Muscle of leg (tissue), 11 donors: Measurements from ENCODE around the gene TBRG4. TPM values are rescaled to one million over a fixed set of nuclear protein-coding genes. Genes with fewer than 3 reads are reported as not detected.

Experiments
- DNase-seq: peaks from one replicate; pipeline ENCODE4 v3.0.0; 2013
- H3K27ac ChIP-seq: one replicate; pipeline ENCODE4 v1.5.1; 2013; ENCODE audit warnings: mild to moderate bottlenecking, low read length, control low read depth
- H3K27me3 ChIP-seq: one replicate; pipeline ENCODE4 v1.6.1; 2013; ENCODE audit warnings: low read length; ENCODE audit not compliant: control insufficient read depth, insufficient read depth
- H3K36me3 ChIP-seq: one replicate; pipeline ENCODE4 v1.6.1; 2013; ENCODE audit warnings: low read length; ENCODE audit not compliant: control insufficient read depth, insufficient read depth
- H3K4me1 ChIP-seq: one replicate; pipeline ENCODE4 v1.6.1; 2013; ENCODE audit warnings: low read length; ENCODE audit not compliant: control insufficient read depth, insufficient read depth
- H3K4me3 ChIP-seq: one replicate; pipeline ENCODE4 v1.5.1; 2013; ENCODE audit warnings: low read length, control low read depth
- H3K9me3 ChIP-seq: replicated peaks from 2 replicates; pipeline ENCODE4 v1.6.1; 2013; ENCODE audit warnings: low read depth, low read length; ENCODE audit not compliant: control insufficient read depth
- WGBS: methylation state at CpG from one replicate; pipeline ENCODE4 v1.1.5; 2013; ENCODE audit warnings: missing lambda C conversion rate; ENCODE audit not compliant: insufficient coverage; 5-methylcytosine and 5-hydroxymethylcytosine counted together
- polyA plus RNA-seq, 8 donors: library from polyadenylated mRNA; unstranded; fragments of 120-200 nt; gene quantifications; one replicate each; pipeline versions ENCODE4 v1.2.1 to v1.2.3, GENCODE V29; 2013; ENCODE audit warnings: inconsistent platforms in 1 of 8, low replicate concordance in 1 of 8; ENCODE audit not compliant: insufficient read length in 8 of 8, insufficient read depth in 1 of 8
- total RNA-seq: library from RNA; stranded (reverse); fragments of 120-200 nt; gene quantifications from one replicate; pipeline ENCODE4 v1.2.4, GENCODE V29; 2013

TBRG4 gene
- total and polyA plus RNA-seq, 9 donors = 35.5 to 45.2 (median 39.6) TPM

DNA sequence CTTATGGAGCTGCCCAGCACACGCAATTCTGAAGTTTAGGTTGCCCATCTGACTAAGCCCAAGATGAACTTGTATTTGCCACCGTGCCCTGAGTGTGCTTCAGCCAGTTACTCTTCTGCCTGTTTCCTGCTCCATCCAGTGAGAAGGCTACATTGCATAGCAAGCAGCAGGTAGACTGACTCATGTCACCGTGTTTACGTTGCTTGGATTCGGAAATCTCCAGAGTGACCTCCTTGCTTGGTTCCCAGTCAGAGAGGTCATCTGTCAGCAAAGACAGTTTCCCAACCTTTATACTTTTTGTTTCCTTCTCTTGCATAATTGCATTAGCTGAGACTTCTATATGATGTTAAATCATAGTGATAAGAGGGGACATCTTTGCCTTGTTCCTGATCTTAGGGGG is 53.6 kb downstream of the TBRG4 start:
- no peak overlapping the region for H3K4me3 ChIP-seq
- WGBS = 84% methylated on average over 5 of the region's 5 CpGs
- H3K9me3 ChIP-seq = no peaks in the 10 kb centered on the region
- peaks cover 8% of the 10 kb centered on the region for H3K36me3 ChIP-seq
- H3K27ac ChIP-seq = no peak overlapping the region
- no peak for DNase-seq
- H3K27me3 ChIP-seq = no peaks in the 10 kb centered on the region
- H3K4me1 ChIP-seq = no peaks in the 10 kb centered on the region

DNA sequence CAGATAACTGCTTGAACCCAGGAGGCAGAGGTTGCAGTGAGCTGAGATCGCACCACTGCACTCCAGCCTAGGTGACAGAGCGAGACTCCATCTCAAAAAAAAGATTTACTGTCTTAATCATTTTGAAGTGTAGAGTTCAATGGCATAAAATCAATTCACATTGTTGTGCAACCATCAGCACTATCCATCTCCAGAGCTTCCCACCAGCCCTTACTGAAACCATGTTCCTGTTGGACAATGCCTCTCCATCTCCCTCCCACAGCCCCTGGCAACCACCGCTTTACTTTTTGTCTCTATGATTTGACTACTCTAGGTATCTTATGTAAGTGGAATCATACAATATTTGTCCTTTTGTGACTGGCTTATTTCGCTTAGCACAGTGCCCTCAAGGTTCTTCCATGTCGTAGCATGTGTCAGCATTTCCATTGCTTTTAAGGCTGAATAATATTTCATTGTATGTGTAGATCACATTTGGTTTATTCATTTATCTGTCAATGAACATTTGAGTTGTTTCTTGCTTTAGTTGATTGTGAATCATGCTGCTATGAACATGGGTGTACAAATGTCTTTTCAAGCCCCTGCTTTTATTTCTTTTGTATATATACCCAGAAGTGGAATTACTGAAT is 55.8 kb downstream of the TBRG4 start:
- no peak for DNase-seq
- no CpG with 5 or more reads among the region's 5 CpGs for WGBS

GRCh38 chr7:45055016-45055415 is 56.5 kb downstream of the TBRG4 start:
- no peak overlapping the region for H3K27ac ChIP-seq
- H3K4me1 ChIP-seq = peaks cover 4% of the 10 kb centered on the region
- no peaks in the 10 kb centered on the region for H3K9me3 ChIP-seq
- no peaks in the 10 kb centered on the region for H3K27me3 ChIP-seq
- peaks cover 14% of the 10 kb centered on the region for H3K36me3 ChIP-seq
- DNase-seq = no peak
- WGBS = no CpG with 5 or more reads among the region's 5 CpGs
- H3K4me3 ChIP-seq = no peak overlapping the region

More for the DNA sequence above, 55.8 kb downstream of the TBRG4 start:
- Histone ChIP-seq H3K4me3 (no peak overlapping the region), H3K27me3 (no peaks in the 10 kb centered on the region), H3K9me3 (no peaks in the 10 kb centered on the region), H3K4me1 (peaks cover 4% of the 10 kb centered on the region), H3K36me3 (peaks cover 10% of the 10 kb centered on the region), H3K27ac (no peak overlapping the region)

GRCh38 chr7:45054442-45054841 is 57.1 kb downstream of the TBRG4 start:
- Histone ChIP-seq H3K36me3 (peaks cover 14% of the 10 kb centered on the region), H3K27ac (no peak overlapping the region), H3K27me3 (no peaks in the 10 kb centered on the region), H3K4me1 (peaks cover 4% of the 10 kb centered on the region), H3K4me3 (no peak overlapping the region), H3K9me3 (no peaks in the 10 kb centered on the region)
- no peak for DNase-seq
- 100% methylated on average over 1 of the region's 3 CpGs for WGBS

DNA sequence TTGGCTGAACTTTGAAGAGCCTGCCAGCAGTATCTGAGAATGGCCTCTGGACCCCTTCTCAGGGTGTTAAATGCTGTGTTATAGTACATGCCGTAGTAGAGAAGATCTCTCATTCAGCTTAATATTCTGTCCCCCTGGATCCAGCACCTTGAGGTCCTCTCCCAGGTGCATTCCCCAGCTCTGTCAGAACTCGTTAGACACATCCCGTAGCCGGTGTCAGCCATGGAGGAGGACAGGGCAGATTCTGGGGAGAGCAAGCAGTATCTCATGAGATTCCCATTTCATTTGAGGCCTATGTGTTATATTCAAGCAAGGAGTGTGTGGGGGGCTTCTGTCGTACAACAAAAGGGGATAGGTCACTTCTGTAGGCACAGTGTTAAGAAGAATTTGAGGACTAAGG is 57.6 kb downstream of the TBRG4 start:
- no peak overlapping the region for H3K27ac ChIP-seq
- H3K36me3 ChIP-seq = peaks cover 15% of the 10 kb centered on the region
- H3K4me3 ChIP-seq = no peak overlapping the region
- no peaks in the 10 kb centered on the region for H3K27me3 ChIP-seq
- peaks cover 4% of the 10 kb centered on the region for H3K4me1 ChIP-seq
- DNase-seq = no peak
- 96% methylated on average over 3 of the region's 5 CpGs for WGBS
- H3K9me3 ChIP-seq = no peaks in the 10 kb centered on the region

GRCh38 chr7:45053401-45053800 is 58.1 kb downstream of the TBRG4 start:
- H3K9me3 ChIP-seq = no peaks in the 10 kb centered on the region
- peaks cover 19% of the 10 kb centered on the region for H3K36me3 ChIP-seq
- WGBS = 80% methylated on average over 3 of the region's 6 CpGs
- H3K27me3 ChIP-seq = no peaks in the 10 kb centered on the region
- no peak overlapping the region for H3K4me3 ChIP-seq
- H3K4me1 ChIP-seq = peaks cover 4% of the 10 kb centered on the region
- H3K27ac ChIP-seq = no peak overlapping the region
- DNase-seq = no peak

DNA sequence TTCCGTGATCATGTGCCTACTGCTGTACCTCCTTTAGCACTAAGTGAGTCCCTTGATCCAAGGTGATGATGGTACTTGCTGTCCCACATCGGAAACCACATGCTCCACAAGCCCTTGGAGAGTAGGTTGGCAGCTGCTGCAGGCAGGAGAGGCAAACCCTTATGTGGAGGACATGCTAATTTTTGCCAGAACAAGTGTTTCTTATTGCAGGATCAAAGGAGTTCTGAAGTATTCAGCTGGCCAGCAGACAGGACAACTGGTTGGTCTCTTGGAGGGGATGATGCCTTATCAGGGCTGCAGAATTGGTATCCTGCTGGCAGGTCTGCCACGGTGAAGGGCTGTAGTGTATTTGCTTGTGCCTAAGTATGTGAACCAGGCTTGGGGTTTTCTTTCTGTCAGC is 59.5 kb downstream of the TBRG4 start:
- Histone ChIP-seq H3K4me1 (peaks cover 4% of the 10 kb centered on the region), H3K36me3 (peaks cover 24% of the 10 kb centered on the region), H3K4me3 (no peak overlapping the region), H3K27ac (no peak overlapping the region), H3K9me3 (no peaks in the 10 kb centered on the region), H3K27me3 (no peaks in the 10 kb centered on the region)
- peak; percentile 30 for DNase-seq
- WGBS = 87% methylated on average over 3 of the region's 3 CpGs

DNA sequence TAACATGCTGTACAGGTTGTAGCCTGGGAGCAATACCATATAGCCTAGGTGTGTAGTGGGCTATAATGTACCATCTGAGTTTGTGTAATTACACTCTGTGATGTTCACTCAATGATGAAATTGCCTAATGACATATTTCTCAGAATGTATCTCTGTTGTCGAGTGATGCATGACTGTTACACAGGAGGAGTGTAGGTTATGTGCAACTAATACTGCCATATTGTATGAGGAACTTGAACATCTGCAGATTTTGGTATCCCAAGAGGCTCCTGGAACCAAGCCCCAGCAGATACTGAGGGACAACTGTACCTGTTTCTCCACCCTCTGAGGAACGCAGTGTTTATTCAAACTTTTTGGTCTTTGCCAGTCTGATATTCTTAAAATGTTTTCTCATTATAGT is 61.3 kb downstream of the TBRG4 start:
- Histone ChIP-seq H3K9me3 (no peaks in the 10 kb centered on the region), H3K27me3 (no peaks in the 10 kb centered on the region), H3K27ac (no peak overlapping the region), H3K36me3 (peaks cover 27% of the 10 kb centered on the region), H3K4me1 (peaks cover 4% of the 10 kb centered on the region), H3K4me3 (no peak overlapping the region)
- 100% methylated on average over 1 of the region's 2 CpGs for WGBS
- DNase-seq = no peak

Other genes with a start within 250 kb of the TBRG4 start
- gene PURB, start 226.2 kb downstream of the TBRG4 start, total RNA-seq = 18.6 TPM
- gene PURB, start 226.2 kb downstream of the TBRG4 start, polyA plus RNA-seq = 10 to 100 TPM; 19.2 to 41.2 (median 31.1) TPM
- gene MYO1G, start 132.7 kb downstream of the TBRG4 start, total RNA-seq = 0.58 TPM
- 1 to 10 TPM in 1 of 8 donors, under 1 TPM in 7; 0.59 to 1.2 (median 0.71) TPM for gene MYO1G, start 132.7 kb downstream of the TBRG4 start, polyA plus RNA-seq
- 36.1 TPM for gene CCM2, start 111.5 kb downstream of the TBRG4 start, total RNA-seq
- 10 to 100 TPM; 40.4 to 47.2 (median 43.9) TPM for gene CCM2, start 111.5 kb downstream of the TBRG4 start, polyA plus RNA-seq
- 2.3 TPM for gene NACAD, start 22.7 kb downstream of the TBRG4 start, total RNA-seq
- gene NACAD, start 22.7 kb downstream of the TBRG4 start, polyA plus RNA-seq = 1 to 10 TPM; 4.4 to 7.9 (median 5.8) TPM
- gene RAMP3, start 46.1 kb upstream of the TBRG4 start, total RNA-seq = 6.2 TPM
- 1 to 10 TPM; 2.5 to 7.2 (median 3.7) TPM for gene RAMP3, start 46.1 kb upstream of the TBRG4 start, polyA plus RNA-seq